ENCODE results near the gene TMEM255A.

Gene TMEM255A

DNA sequence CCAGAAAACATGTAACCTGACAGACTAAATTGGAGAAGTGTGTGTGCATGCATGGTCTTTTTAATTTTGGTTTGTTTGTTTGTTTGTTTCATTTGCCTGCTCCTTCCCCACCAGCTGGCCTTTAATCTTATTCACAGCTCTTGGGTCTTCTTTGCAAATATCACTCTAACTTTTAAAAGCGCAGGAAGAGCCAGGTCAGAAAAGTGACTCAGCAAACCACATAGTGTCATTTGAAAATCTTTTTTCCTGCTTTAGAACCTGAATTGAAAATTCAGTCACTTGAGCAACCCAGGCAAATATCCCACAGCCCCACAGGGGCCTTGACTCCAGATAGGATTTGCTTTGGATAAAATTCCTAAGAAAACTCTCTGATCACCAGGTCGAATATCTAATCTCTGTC is 4.6 kb downstream of the TMEM255A start:
- DNase-seq (ENCODE audit: low read depth), result no peak

DNA sequence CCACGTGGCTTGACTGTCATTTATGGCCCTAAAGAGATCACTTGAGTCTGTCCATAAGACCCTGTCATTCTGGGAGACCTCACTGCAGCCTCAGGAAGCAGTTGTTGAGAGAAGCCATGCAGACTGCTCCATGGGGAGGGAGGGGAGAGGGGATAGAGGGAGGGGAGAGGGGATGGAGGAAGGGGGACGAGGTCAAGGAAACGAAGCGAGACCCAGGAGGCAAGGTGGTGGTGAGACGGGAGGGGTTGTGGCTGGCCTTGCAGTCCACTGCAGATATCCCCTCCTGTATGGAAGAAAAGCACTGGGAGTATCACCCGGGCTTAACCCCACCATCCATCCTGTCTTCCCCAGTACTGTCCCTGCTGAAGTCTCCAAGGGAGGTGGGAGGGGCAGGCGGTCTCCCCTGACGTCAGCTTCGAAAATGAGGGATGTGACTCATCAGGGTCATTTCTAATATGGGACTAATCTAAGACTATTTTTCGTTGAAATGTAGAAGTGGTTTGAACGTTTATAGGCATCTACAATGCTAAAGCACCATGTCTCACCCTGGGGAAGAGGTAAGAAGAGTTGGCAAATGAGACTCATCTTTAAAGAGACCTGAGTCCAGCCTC is 5.6 kb downstream of the TMEM255A start:
- no peak for DNase-seq (ENCODE audit: low read depth)

DNA sequence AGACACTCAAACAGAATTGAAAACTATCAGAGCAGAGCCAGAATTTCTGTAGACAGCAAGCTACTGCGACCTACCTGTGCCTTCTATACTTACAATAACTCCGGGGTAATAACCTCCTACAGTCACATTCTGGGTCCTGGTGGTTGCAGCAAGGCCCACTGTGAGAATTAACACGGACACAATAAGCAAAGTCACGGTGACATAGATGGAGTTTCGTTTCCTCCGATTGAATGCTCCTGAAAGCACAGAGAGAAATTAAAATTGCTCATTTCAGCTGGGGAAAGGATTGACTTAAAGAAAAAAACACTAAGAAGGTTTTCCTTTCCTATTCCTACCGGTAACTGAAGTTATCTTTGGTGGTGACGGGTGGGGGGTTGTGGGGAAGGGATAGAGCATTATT is 7.0 kb downstream of the TMEM255A start:
- DNase-seq (ENCODE audit: low read depth), result no peak

- no peak for DNase-seq (ENCODE audit: low read depth)
Observed at GRCh38 chrX:120302434-120302833, 8.8 kb downstream of the TMEM255A start.

DNA sequence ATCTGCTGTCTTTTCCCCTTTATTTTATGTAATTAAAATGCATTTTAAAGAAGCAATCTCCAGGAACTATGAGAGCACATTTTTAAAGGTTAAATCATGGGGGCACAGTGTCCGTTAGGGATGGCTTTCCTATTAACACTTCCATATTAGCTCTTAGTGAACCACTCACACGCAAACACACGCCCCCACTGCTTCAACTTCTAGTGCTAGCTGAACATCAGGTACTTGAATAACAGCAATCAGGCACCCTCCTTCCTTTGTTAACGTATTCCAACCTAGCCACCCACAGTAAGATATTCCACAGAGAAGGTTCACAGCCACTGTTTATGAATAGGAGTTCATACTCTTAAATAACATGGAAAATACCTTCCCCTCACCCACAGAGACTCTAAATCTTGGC is 9.3 kb downstream of the TMEM255A start:
- no peak for DNase-seq (ENCODE audit: low read depth)

- no peak for DNase-seq (ENCODE audit: low read depth)
Observed at GRCh38 chrX:120301497-120301896, 9.8 kb downstream of the TMEM255A start.

DNA sequence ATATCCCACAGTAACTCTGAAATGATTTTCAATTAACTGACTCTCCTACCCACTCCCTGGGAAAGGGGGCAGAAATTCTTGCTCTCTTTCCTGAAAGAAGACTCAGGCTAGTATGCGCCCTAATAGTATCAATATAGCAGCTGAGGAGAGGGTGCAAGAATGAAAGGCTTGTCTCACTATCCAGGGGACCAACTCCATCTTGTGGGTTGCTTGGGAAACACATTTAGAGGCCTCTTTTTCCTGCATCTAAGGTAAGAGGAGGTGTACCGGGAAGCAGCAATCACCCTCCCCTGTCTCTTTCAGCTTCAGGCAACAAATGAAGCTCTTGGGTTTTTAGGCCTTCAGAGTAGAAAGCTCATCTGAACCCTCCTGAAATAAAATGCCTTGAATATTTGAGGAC is 11.3 kb downstream of the TMEM255A start:
- no peak for DNase-seq (ENCODE audit: low read depth)

- no peak for DNase-seq (ENCODE audit: low read depth)
Observed at GRCh38 chrX:120297923-120298322, 13.3 kb downstream of the TMEM255A start.

DNA sequence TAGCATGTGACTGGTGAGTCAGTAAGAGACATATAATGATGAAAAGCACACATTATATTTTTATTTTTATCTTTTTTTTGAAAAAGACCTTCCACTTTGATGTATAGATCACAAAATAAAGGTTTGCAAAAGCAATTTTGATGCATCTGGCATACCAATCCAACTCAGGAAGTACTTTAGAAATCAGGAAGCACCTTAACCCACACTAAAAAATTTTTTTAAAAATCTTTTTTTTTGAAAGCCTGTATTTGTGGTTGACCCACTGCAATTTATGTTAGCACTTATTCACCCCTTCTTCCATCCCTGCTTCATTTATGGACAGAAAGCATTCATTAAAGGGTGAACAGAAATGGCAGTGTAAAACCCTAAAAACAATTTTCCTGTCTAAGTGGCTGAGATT is 16.6 kb downstream of the TMEM255A start:
- no peak for DNase-seq (ENCODE audit: low read depth)

DNA sequence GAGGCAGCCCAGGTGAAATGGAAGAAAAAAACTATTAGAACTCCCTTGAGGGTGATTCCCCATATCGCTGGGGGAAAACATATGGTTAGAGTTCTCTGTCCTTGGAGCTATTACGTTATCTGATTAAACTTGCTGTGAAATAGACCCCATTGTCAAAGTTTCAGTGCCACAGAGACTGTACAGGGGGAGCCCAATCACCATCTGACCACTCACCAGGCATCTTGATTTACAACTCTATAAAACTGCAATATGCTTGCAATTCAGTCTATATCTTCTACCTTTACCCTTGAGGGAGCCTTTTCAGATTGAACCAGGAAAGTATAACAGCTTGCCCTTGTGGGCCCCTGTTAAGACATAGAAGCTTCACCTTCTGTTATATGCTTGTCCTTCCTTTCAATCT is 18.2 kb downstream of the TMEM255A start:
- no peak for DNase-seq (ENCODE audit: low read depth)

- DNase-seq (ENCODE audit: low read depth), result no peak
Observed at GRCh38 chrX:120291211-120291610, 20.1 kb downstream of the TMEM255A start.

- DNase-seq (ENCODE audit: low read depth), result no peak
Observed at GRCh38 chrX:120290107-120290506, 21.2 kb downstream of the TMEM255A start.

DNA sequence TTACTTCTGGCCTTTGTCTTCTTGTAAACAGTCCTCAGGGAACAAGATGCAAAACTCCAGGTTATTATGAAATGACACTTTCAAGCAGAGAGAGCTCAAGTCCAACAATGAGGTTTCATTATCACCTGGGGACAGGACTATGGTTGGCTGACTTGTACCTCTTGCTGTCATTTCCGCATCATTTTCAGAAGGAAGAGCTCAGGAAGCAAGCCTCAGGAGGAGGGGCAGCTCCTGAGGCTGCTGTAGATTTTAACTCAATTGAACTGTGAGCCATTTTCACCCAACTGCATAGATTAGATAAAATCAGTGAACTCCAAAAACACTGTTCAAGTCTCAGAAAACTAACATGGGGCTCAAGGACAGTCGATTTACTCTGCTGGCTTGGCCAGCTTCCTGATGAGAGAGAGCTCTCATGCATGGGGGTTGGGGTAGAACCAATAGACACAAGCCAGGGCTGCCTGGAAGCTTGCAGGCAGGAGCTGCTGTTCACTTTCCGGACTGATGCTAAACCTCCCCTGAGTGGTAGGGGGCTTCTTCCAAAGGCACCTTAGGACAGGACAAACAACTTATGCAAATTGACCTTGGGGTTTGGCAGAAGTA is 23.6 kb downstream of the TMEM255A start:
- no peak for DNase-seq (ENCODE audit: low read depth)

GRCh38 chrX:120286733-120287512 is 24.3 kb downstream of the TMEM255A start:
- no peak for DNase-seq (ENCODE audit: low read depth)

DNA sequence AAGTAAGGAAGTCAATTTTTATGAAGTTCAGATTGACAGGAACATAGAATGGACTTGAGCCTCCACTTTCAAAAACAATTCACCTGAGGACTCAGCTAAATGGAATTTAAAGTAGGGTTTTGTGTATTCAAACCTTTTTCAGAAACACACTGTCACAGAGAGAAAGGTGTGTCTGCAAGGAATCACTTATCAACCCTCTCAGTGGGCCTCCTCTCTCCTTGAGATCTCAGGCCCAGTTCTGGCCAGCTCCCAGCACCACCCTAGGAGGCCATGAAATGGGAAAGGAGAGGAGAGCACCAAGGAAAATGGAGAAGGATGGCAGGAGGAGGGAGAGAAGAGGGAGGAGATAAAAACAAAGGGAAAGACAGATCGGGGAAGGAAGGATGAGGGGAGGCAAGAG is 28.6 kb downstream of the TMEM255A start:
- no peak for DNase-seq (ENCODE audit: low read depth)

GRCh38 chrX:120281761-120282160 is 29.5 kb downstream of the TMEM255A start:
- no peak for DNase-seq (ENCODE audit: low read depth)

DNA sequence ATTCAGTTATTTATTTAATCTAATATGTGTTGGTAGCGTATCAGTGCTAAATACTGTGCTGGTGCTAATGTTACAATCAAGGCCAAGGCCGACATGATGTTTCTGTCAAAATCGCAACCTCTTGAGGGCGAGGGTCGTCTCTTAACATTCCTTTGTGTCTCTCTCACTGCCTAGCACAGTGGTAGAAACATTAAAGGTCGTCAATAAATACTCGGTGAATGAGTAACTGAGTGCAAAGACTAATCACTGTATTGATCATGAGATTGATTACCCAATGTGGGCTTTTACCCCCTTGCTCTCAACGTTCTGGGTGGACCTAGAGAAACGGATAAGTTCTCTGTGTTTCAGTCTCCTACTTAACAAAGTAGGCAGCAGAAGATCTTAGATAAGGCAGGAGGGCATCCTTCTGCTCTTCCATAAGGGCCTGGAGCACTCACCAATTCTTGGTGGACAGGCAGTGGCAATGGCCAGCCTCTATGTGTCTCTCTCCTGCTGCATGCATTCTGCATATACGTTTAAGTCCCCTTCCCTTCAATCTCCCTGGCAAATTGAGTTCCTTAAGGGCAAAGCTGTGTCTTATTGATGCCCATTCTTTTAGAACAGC is 30.1 kb downstream of the TMEM255A start:
- no peak for DNase-seq (ENCODE audit: low read depth)

DNA sequence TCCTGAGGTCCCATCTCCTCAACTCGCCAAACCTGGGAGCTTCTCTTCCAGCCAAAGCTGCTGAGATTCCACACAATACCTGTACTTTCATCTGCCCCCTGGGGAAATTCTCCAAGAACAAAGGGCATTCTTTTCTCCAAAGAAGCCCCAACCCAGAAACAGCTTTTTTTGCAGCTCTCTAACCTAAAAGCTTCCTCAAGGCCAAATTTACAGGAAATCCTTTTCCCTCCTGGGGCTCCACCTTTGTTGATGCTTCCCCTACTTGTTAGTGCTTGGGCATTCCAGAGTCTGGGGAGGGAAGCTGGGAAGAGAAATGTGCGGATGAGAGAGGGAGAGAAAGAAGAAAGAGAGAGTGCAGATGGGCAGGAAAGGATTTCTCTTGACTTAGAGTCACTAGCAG is 36.3 kb downstream of the TMEM255A start:
- no peak for DNase-seq (ENCODE audit: low read depth)

- no peak for DNase-seq (ENCODE audit: low read depth)
Observed at GRCh38 chrX:120274145-120274544, 37.1 kb downstream of the TMEM255A start.

- no peak for DNase-seq (ENCODE audit: low read depth)
Observed at GRCh38 chrX:120271218-120271617, 40.0 kb downstream of the TMEM255A start.

- DNase-seq (ENCODE audit: low read depth), result no peak
Observed at GRCh38 chrX:120270567-120270966, 40.7 kb downstream of the TMEM255A start.

DNA sequence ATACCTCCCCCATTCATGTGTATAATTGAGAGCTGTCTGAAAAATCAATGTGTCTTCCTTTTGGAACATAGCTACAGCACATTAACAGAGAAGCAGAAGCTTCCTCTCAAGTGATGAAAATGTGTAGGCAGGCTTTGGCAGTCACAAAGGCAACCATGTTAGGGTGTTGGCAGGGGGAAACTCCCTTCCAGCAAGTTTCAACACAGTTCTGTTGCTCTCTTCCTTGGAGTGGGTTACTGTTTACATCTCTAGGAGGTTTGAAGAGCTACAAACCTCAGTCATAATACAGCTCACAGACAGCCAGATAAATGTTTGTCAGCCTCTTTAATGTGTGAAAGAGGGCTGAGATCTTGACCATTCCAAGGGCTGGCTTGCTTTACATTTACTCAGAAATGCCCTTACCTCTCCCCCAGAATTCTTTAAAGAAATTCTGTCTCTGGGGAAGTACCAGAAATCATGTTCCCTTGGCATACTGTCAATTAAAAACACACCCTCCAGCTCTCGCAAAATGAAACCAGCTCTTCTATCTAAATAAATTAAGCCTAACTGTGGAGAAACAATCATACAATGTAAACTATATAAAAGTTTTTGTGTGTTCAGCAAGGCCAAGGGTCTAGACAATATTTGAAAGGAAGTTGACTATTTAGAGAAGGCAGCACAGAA is 41.8 kb downstream of the TMEM255A start:
- DNase-seq (ENCODE audit: low read depth), result no peak

GRCh38 chrX:120264341-120264740 is 46.9 kb downstream of the TMEM255A start:
- DNase-seq (ENCODE audit: low read depth), result no peak

Data from stromal cell of bone marrow (primary cell).